HFFc6 (cell line): ENCODE results near the gene RMND1. TPM values are rescaled to one million over a fixed set of nuclear protein-coding genes. Genes with fewer than 3 reads are reported as not detected.
A peak's percentile ranks its signal among the peaks of the same experiment; 100 is the strongest.
"Not testable (repeated sequence)": the region's sequence is repeated elsewhere in the genome, so short reads cannot be mapped to it uniquely, and the experiment has no call there.

Experiments
- DNase-seq: peaks from one replicate; pipeline ENCODE4 v3.0.0-alpha.2; 2018
- H3K27ac Mint-ChIP-seq: 2 replicates; pipeline ENCODE4 v1.8.0; 2020; ENCODE audit warnings: mild to moderate bottlenecking, mixed read lengths
- H3K27me3 Mint-ChIP-seq: 2 replicates; pipeline ENCODE4 v1.8.0; 2021; ENCODE audit warnings: mild to moderate bottlenecking, moderate library complexity, mixed read lengths; ENCODE audit not compliant: insufficient read depth
- H3K36me3 Mint-ChIP-seq: 2 replicates; pipeline ENCODE4 v1.8.0; 2021; ENCODE audit warnings: low read depth, mixed read lengths
- H3K4me1 Mint-ChIP-seq: 2 replicates; pipeline ENCODE4 v1.8.0; 2020; ENCODE audit warnings: low read depth, mixed read lengths
- H3K4me3 Mint-ChIP-seq: 2 replicates; pipeline ENCODE4 v1.8.0; 2020; ENCODE audit warnings: mild to moderate bottlenecking, moderate library complexity, mixed read lengths
- H3K9me3 Mint-ChIP-seq: 2 replicates; pipeline ENCODE4 v1.8.0; 2020; ENCODE audit warnings: mild to moderate bottlenecking, mixed read lengths
- CTCF ChIP-seq: fragments of 200-600 bp; sonication (generic); IDR thresholded peaks from 2 replicates; pipeline ENCODE4 v1.5.0; 2021; ENCODE audit warnings: antibody characterized with exemption, mild to moderate bottlenecking
- total RNA-seq, 6 experiments: library from RNA; stranded (reverse); fragmentation: NEBNext Ultra II Directional; extraction: Animal tissue kit (Norgen Biotek cat#: 25700); gene quantifications; 2 replicates in 1 of 6; 3 replicates in 5 of 6; pipeline ENCODE4 v1.2.3, GENCODE V29; 2021

Gene RMND1
- total RNA-seq, 6 experiments from 2014 or later = 20.6 to 27.5 (median 22.0) TPM

GRCh38 chr6:151452750-151453427, 963 bp upstream of the RMND1 start:
- no peaks in the 10 kb centered on the region for H3K9me3 Mint-ChIP-seq
- TF ChIP-seq CTCF = no peak
- peak overlapping the region; percentile 88 for H3K27ac Mint-ChIP-seq
- peaks cover 16% of the 10 kb centered on the region for H3K36me3 Mint-ChIP-seq
- H3K4me1 Mint-ChIP-seq = peaks cover 31% of the 10 kb centered on the region
- H3K4me3 Mint-ChIP-seq = peak overlapping the region; percentile 98
- H3K27me3 Mint-ChIP-seq = no peaks in the 10 kb centered on the region; the same call in none of the 2 replicates
- peak; percentile 39 for DNase-seq

- peaks cover 42% of the 10 kb centered on the region for H3K4me1 Mint-ChIP-seq
- DNase-seq = no peak
- peak overlapping the region; percentile 88 for H3K27ac Mint-ChIP-seq
- H3K36me3 Mint-ChIP-seq = peaks cover 16% of the 10 kb centered on the region
- H3K4me3 Mint-ChIP-seq = peak overlapping the region; percentile 98
- TF ChIP-seq CTCF = no peak
- H3K9me3 Mint-ChIP-seq = no peaks in the 10 kb centered on the region
- H3K27me3 Mint-ChIP-seq = no peaks in the 10 kb centered on the region; the same call in none of the 2 replicates
Observed at GRCh38 chr6:151451417-151451949, 443 bp downstream of the RMND1 start.

GRCh38 chr6:151450928-151451327, 998 bp downstream of the RMND1 start:
- peaks cover 16% of the 10 kb centered on the region for H3K36me3 Mint-ChIP-seq
- H3K4me1 Mint-ChIP-seq = peaks cover 48% of the 10 kb centered on the region
- not testable (repeated sequence) for H3K9me3 Mint-ChIP-seq, DNase-seq, H3K27me3 Mint-ChIP-seq
- H3K27ac Mint-ChIP-seq = peak overlapping the region; percentile 88
- peak overlapping the region; percentile 98 for H3K4me3 Mint-ChIP-seq

- peaks cover 56% of the 10 kb centered on the region for H3K4me1 Mint-ChIP-seq
- H3K9me3 Mint-ChIP-seq = no peaks in the 10 kb centered on the region
- peak; percentile 40 for TF ChIP-seq CTCF
- peak overlapping the region; percentile 19; the same call in 1 of the 2 replicates for H3K27ac Mint-ChIP-seq
- H3K27me3 Mint-ChIP-seq = no peaks in the 10 kb centered on the region; the same call in none of the 2 replicates
- peaks cover 23% of the 10 kb centered on the region for H3K36me3 Mint-ChIP-seq
- no peak for DNase-seq
- H3K4me3 Mint-ChIP-seq = no peak overlapping the region
Observed at GRCh38 chr6:151448623-151449022, 3.3 kb downstream of the RMND1 start.

- Mint-ChIP-seq H3K36me3 (peaks cover 27% of the 10 kb centered on the region), H3K9me3 (no peaks in the 10 kb centered on the region)
Observed at GRCh38 chr6:151447237-151447636, 4.7 kb downstream of the RMND1 start.

More at GRCh38 chr6:151447237-151447636, 4.7 kb downstream of the RMND1 start:
- H3K27me3 Mint-ChIP-seq = no peaks in the 10 kb centered on the region; the same call in none of the 2 replicates
- no peak for DNase-seq
- TF ChIP-seq CTCF = no peak
- no peak overlapping the region; the same call in 1 of the 2 replicates for H3K4me3 Mint-ChIP-seq
- H3K27ac Mint-ChIP-seq = peak overlapping the region; percentile 90
- peaks cover 60% of the 10 kb centered on the region for H3K4me1 Mint-ChIP-seq
